Coronary artery (tissue), 2 donors: ENCODE results near the gene ERAP2.

Experiments used
- DNase-seq: peaks from one replicate; pipeline ENCODE4 v3.0.0-alpha.2; 2017; ENCODE audit warnings: low spot score
- H3K27ac ChIP-seq, 2 donors: fragments of 200-600 bp; sonication (generic); one replicate each; pipeline ENCODE4 v1.5.1; 2016 to 2019
- H3K4me3 ChIP-seq: fragments of 200-600 bp; sonication (generic); 2 replicates; pipeline ENCODE4 v1.5.1; 2016; ENCODE audit warnings: mild to moderate bottlenecking, moderate library complexity
- TF ChIP-seq, protein P1 (sequence below): fragments of 200-600 bp; sonication (generic); IDR thresholded peaks from one replicate; pipeline ENCODE4 v1.5.1; 2019; ENCODE audit warnings: antibody characterized with exemption

ERAP2 gene

DNA sequence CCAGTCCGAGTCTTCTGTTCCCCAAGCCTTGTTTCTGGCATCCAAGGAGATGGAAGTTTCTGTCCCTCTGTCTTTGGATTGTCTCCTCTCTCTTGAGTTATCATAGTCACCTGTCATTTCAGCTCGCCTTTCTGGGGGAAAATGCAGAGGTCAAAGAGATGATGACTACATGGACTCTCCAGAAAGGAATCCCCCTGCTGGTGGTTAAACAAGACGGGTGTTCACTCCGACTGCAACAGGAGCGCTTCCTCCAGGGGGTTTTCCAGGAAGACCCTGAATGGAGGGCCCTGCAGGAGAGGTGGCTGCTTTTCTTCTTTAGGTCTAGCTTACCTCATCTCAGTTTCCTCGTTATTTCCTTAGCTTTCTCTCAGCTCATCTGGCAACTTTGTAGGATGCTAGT is 25.1 kb downstream of the ERAP2 start:
- no peak for DNase-seq
- no peak overlapping the region for H3K27ac ChIP-seq
- H3K4me3 ChIP-seq = no peak overlapping the region
- TF ChIP-seq, protein P1, sequence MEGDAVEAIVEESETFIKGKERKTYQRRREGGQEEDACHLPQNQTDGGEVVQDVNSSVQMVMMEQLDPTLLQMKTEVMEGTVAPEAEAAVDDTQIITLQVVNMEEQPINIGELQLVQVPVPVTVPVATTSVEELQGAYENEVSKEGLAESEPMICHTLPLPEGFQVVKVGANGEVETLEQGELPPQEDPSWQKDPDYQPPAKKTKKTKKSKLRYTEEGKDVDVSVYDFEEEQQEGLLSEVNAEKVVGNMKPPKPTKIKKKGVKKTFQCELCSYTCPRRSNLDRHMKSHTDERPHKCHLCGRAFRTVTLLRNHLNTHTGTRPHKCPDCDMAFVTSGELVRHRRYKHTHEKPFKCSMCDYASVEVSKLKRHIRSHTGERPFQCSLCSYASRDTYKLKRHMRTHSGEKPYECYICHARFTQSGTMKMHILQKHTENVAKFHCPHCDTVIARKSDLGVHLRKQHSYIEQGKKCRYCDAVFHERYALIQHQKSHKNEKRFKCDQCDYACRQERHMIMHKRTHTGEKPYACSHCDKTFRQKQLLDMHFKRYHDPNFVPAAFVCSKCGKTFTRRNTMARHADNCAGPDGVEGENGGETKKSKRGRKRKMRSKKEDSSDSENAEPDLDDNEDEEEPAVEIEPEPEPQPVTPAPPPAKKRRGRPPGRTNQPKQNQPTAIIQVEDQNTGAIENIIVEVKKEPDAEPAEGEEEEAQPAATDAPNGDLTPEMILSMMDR = no peak

GRCh38 chr5:96901841-96902240 is 25.5 kb downstream of the ERAP2 start:
- no peak for DNase-seq
- Histone ChIP-seq H3K27ac (no peak overlapping the region), H3K4me3 (no peak overlapping the region)
- TF ChIP-seq, protein P1 = no peak

GRCh38 chr5:96902876-96903275 is 26.6 kb downstream of the ERAP2 start:
- TF ChIP-seq, protein P1 = no peak
- Histone ChIP-seq H3K4me3 (no peak overlapping the region), H3K27ac (no peak overlapping the region)
- DNase-seq = no peak

DNA sequence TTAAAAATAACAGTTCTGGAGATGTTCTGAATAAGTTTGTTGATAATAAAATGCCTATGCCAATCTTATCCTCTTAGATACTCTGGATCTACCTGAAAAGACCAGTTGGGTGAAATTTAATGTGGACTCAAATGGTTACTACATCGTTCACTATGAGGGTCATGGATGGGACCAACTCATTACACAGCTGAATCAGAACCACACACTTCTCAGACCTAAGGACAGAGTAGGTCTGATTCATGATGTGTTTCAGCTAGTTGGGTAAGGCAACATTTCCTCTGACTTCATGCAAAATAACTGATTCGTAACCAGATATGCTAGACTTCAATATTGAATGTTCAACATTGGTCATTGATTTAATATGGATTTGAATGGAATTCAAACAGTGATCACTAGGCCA is 27.0 kb downstream of the ERAP2 start:
- TF ChIP-seq, protein P1 = no peak
- no peak for DNase-seq
- Histone ChIP-seq H3K27ac (no peak overlapping the region), H3K4me3 (no peak overlapping the region)

- Histone ChIP-seq H3K27ac (no peak overlapping the region), H3K4me3 (no peak overlapping the region)
- TF ChIP-seq, protein P1 = no peak
- no peak for DNase-seq
Measured at GRCh38 chr5:96904054-96904931, 28.0 kb downstream of the ERAP2 start.

DNA sequence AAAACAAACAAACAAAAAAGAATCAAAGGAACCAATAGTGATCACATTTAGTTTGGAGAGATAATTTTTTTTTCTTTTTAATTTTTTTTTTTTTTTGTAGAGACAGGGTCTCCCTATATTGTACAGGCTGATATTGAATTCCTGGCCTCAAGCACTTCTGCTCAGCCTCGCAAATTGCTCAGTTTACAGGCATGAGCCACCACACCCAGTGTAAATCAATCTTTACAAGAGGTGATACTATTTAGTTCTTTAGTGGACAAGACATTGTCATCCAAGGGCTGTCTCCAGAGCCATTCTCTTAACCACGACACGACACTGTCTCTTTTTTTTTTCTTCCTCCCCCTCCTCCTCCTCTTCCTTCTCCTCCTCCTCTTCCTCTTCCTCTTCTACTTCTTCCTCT is 29.6 kb downstream of the ERAP2 start:
- no peak for DNase-seq
- TF ChIP-seq, protein P1 = no peak

GRCh38 chr5:96909003-96909402 is 32.7 kb downstream of the ERAP2 start:
- TF ChIP-seq, protein P1 = no peak
- no peak overlapping the region for H3K27ac ChIP-seq
- no peak for DNase-seq
- no peak overlapping the region for H3K4me3 ChIP-seq

More for the DNA sequence above, 29.6 kb downstream of the ERAP2 start:
- Histone ChIP-seq H3K27ac (no peak overlapping the region), H3K4me3 (no peak overlapping the region)
